Spinal cord (tissue), 10 donors: ENCODE results near the gene DHRS1. TPM values are rescaled to one million over a fixed set of nuclear protein-coding genes. Genes with fewer than 3 reads are reported as not detected.
A peak's percentile ranks its signal among the peaks of the same experiment; 100 is the strongest.

ENCODE experiments used
- DNase-seq, 6 donors: peaks; one replicate each; pipeline versions ENCODE4 v3.0.0 to v3.0.0-alpha.2; 2013 to 2015; ENCODE audit warnings: low spot score in 6 of 6, low read depth in 4 of 6
- H3K27ac ChIP-seq: one replicate; pipeline ENCODE4 v1.5.1; 2013; ENCODE audit warnings: low read depth, low read length, control low read depth
- H3K27me3 ChIP-seq: one replicate; pipeline ENCODE4 v1.6.1; 2013; ENCODE audit warnings: low read length; ENCODE audit not compliant: control insufficient read depth, insufficient read depth
- H3K36me3 ChIP-seq: one replicate; pipeline ENCODE4 v1.6.1; 2013; ENCODE audit warnings: low read length; ENCODE audit not compliant: control insufficient read depth, insufficient read depth
- H3K4me1 ChIP-seq: one replicate; pipeline ENCODE4 v1.6.1; 2013; ENCODE audit warnings: low read length; ENCODE audit not compliant: control insufficient read depth, insufficient read depth
- H3K4me3 ChIP-seq: one replicate; pipeline ENCODE4 v1.5.1; 2013; ENCODE audit warnings: low read depth, low read length, control low read depth
- H3K9me3 ChIP-seq: one replicate; pipeline ENCODE4 v1.6.1; 2013; ENCODE audit warnings: low read length; ENCODE audit not compliant: control insufficient read depth, insufficient read depth
- WGBS: methylation state at CpG from one replicate; pipeline ENCODE4 v1.1.5; 2013; ENCODE audit warnings: missing lambda C conversion rate; ENCODE audit not compliant: insufficient coverage; 5-methylcytosine and 5-hydroxymethylcytosine counted together
- polyA plus RNA-seq, 2 donors: library from polyadenylated mRNA; unstranded; fragments of 120-200 nt; gene quantifications; one replicate each; pipeline ENCODE4 v1.2.1, GENCODE V29; 2013; ENCODE audit not compliant: insufficient read length in 2 of 2
- total RNA-seq, 2 donors: library from RNA; depleted of rRNA in 1 of 2; stranded (reverse); fragments of 120-200 nt in 1 of 2; fragments of >200 nt in 1 of 2; gene quantifications; one replicate each; pipeline versions ENCODE4 v1.2.3 to v1.2.4, GENCODE V29; 2013 to 2014
- donor health status: healthy.

The DHRS1 gene
- total and polyA plus RNA-seq, 4 donors = 12.6 to 47.5 (median 25.7) TPM

DNA sequence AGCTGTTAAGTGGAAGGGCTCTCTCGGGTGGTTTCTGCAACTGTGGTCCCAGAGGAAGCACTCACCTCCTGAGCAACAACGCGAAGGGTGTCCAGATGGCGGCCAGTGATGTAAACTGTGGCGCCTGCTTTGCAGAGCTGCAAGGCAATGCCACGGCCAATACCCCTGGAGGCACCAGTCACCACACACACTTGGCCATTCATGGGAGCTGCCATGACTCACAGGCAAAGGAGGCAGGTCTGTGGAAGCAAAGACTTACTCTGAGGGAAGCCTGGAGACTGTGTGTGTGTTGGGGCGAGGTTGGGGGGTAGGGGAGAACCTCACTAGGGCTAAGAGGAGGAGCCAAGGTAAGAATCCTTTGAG, 707 bp downstream of the DHRS1 start:
- Histone ChIP-seq H3K36me3 (peaks cover 40% of the 10 kb centered on the region), H3K4me3 (peak overlapping the region; percentile 71), H3K27ac (peak overlapping the region; percentile 62), H3K4me1 (peaks cover 18% of the 10 kb centered on the region), H3K9me3 (no peaks in the 10 kb centered on the region), H3K27me3 (no peaks in the 10 kb centered on the region)
- DNase-seq = no peak
- WGBS = 53% methylated on average over 5 of the region's 7 CpGs

DNA sequence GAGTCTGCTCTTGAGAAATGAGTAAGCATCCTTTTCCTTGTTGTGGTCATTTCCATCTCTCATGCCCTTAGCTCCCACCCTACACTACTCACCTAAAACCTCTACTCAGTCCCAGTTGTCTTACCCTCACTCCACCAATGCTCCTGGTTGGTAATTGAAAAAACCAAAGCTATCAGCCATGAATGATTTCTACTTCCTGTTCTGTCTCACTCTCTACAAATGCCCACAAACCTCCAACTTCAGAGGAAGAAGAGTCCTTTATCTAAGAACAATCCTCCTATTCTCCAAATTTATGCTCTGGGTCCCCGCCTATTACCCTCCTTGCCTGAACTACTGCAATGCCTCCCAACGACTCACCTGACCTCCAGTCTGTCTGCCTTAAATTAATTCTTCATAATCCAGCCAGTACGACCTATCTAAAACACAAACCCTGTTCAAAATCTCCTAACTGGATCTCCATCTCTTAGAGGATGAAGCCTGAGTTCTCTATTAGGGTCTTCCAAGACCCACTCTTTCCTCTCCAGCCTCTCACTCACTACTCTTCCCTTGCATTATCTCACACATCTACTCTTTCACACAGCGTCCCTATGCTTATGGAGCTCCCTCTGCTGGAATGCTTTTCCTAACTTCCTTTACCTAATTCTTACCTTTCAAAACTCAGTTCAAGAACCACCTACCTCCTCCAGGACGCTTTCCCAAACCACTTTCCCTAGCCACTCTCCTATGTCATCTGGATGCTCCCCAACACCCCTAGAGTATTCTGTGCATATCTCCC, 2.2 kb downstream of the DHRS1 start:
- Histone ChIP-seq H3K27ac (no peak overlapping the region), H3K9me3 (no peaks in the 10 kb centered on the region), H3K4me1 (peaks cover 18% of the 10 kb centered on the region), H3K4me3 (no peak overlapping the region), H3K36me3 (peaks cover 35% of the 10 kb centered on the region), H3K27me3 (no peaks in the 10 kb centered on the region)
- peak in 1 of 6 donors; percentile 49 for DNase-seq
- 49% methylated on average over 5 of the region's 5 CpGs for WGBS

DNA sequence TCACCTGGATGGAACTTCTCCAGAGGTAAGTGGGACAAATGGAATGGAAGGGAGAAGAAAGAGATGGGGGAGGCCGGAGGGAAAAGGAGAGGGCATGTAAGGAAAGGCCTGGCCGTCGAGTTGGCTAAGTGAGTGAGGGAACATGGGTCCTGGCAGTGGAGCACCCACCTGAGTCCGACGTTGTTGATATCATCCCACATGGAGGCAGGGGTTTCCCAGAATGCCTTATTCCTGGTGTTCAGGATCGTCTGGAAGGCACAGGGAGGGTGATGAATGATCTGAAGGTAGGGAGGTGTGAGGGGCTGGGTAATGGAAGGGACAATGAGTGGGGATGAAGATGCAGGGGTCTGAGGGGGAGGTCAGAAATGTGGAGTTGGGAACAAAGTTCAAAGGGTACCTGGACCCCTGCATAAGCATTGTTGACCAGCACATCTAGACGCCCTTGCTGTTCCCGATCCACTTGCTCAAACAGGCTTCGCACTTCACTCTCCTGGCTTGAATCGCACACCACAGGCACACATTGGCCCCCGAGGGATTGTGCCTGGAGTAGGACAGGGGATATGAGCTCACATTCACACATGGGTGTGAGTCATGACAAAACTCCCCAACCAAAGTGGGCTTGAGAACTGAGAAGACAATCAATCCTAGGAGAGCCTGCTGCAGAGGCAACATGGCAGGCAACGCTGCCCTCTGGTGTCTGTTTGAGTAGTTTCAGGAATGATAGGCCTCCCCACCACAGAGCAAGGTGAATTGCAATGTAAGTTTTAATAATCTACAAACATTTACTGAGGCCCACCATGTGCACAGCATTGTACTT, 3.0 kb downstream of the DHRS1 start:
- Histone ChIP-seq H3K4me1 (peaks cover 18% of the 10 kb centered on the region), H3K27me3 (no peaks in the 10 kb centered on the region), H3K27ac (no peak overlapping the region), H3K36me3 (peaks cover 37% of the 10 kb centered on the region), H3K9me3 (no peaks in the 10 kb centered on the region), H3K4me3 (no peak overlapping the region)
- peak in 3 of 6 donors; percentile 48 to 88 (median 82) for DNase-seq
- WGBS = 75% methylated on average over 8 of the region's 12 CpGs

DNA sequence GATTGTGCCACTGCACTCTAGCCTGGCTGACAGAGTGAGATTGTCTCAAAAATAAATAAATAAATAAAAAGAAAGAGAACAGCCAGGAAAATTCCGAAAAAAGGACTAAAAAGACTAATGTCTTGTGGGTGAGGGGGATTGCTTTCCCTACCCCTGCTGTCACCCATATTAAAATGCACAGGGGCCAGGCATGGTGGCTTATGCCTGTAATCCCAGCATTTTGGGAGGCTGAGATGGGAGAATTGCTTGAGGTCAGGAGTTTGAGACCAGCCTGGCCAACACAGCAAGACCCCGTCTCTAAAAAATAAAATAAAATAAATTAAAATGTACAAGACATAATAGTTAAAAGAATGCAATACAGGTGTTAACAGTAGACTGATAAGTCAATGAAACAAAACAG, 6.1 kb downstream of the DHRS1 start:
- WGBS = no CpG with 5 or more reads among the region's 2 CpGs
- no peak overlapping the region for H3K27ac ChIP-seq
- H3K36me3 ChIP-seq = peaks cover 49% of the 10 kb centered on the region
- H3K4me1 ChIP-seq = peaks cover 1% of the 10 kb centered on the region
- no peaks in the 10 kb centered on the region for H3K27me3 ChIP-seq
- DNase-seq = no peak
- no peaks in the 10 kb centered on the region for H3K9me3 ChIP-seq
- H3K4me3 ChIP-seq = no peak overlapping the region

DNA sequence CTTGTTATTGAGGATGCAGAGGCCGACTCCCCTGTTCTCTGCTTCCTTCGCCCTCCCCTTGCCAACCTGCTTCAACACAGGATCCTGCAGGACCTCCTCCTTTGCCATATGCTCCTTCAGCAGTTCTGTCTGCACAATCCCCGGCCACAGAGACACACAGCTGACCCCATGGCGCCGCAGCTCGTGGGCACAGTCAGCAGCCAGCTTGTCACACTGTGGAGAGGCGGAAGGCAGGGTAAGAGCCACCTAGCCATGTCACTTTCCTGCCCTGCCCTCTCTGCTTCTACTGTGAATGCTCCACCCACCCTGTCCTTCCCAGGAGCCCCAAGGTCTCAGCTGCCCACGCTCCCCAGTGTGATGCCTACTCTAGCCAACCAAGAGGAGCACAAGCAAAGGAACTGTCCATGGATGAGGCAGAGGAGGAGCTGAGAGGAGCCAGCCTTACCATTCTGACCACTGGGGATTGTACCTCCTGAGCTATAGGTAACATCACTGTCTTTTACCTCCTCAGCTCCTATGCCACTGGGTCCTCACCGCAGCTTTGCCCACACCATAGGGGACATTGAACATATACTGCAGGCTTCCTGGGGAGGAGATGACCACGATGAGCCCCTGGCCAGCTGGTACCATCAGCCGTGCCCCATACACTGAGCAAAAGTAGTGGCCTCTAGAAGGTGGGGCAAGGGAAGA, 7.3 kb downstream of the DHRS1 start:
- Histone ChIP-seq H3K9me3 (no peaks in the 10 kb centered on the region), H3K4me3 (no peak overlapping the region), H3K4me1 (no peaks in the 10 kb centered on the region), H3K27ac (no peak overlapping the region), H3K36me3 (peaks cover 46% of the 10 kb centered on the region), H3K27me3 (no peaks in the 10 kb centered on the region)
- WGBS = 94% methylated on average over 9 of the region's 11 CpGs
- no peak for DNase-seq

DNA sequence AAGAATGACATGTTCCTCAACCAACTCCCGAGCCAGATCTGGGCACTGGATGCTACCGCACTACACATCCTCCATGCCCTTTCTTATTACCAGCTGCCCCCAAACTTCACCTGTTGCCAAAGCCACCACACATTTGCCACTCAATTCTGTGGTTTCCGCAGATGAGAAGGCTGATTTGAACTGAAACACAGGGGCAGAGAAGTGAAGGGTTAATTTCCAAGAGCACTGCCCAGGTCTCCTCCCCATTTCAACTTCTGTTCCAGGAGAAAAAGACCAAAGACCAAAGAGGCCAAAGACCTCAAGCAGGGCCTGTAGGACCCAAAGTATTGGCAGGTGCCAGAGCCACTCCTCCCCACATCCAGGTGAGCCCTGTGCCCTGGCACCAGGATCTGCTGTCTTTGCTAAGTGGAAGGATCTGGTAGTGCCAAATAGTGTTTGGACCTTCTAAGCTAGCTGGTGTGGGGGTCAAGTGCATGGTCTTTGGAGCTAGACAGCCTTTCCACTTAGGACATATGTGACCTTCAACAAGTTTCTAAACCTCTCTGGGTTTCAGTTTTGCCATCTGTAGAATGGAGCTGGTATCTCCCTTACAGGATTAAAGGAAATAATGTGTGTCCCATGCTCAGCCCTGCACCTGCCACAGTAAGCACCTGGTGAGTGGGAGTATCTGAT, 8.0 kb downstream of the DHRS1 start:
- Histone ChIP-seq H3K27me3 (no peaks in the 10 kb centered on the region), H3K4me1 (no peaks in the 10 kb centered on the region), H3K36me3 (peaks cover 44% of the 10 kb centered on the region), H3K27ac (no peak overlapping the region), H3K9me3 (no peaks in the 10 kb centered on the region), H3K4me3 (no peak overlapping the region)
- DNase-seq = no peak
- 89% methylated on average over 1 of the region's 3 CpGs for WGBS

DNA sequence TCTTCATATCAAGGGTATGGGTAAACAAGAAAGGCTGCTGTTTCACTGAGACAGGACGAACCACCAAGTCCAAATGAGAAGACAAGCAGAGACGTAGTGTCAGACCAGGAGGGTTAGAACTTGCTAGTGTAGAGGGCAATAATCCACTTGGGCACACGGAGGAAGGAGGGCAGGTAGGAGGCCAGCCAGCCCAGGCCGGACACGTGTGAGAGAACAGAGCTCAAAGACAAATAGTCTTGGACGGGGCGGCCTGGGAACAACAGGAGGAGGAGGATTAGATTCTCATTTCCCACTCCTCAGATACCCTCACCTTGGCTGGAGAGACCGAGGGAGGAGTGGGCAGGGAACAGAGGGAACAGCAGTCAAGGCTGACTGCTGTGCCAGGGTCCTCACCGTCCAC, 8.8 kb downstream of the DHRS1 start:
- H3K27ac ChIP-seq = no peak overlapping the region
- 93% methylated on average over 4 of the region's 9 CpGs for WGBS
- no peaks in the 10 kb centered on the region for H3K4me1 ChIP-seq
- no peaks in the 10 kb centered on the region for H3K27me3 ChIP-seq
- DNase-seq = no peak
- H3K9me3 ChIP-seq = no peaks in the 10 kb centered on the region
- H3K4me3 ChIP-seq = no peak overlapping the region
- peaks cover 36% of the 10 kb centered on the region for H3K36me3 ChIP-seq

DNA sequence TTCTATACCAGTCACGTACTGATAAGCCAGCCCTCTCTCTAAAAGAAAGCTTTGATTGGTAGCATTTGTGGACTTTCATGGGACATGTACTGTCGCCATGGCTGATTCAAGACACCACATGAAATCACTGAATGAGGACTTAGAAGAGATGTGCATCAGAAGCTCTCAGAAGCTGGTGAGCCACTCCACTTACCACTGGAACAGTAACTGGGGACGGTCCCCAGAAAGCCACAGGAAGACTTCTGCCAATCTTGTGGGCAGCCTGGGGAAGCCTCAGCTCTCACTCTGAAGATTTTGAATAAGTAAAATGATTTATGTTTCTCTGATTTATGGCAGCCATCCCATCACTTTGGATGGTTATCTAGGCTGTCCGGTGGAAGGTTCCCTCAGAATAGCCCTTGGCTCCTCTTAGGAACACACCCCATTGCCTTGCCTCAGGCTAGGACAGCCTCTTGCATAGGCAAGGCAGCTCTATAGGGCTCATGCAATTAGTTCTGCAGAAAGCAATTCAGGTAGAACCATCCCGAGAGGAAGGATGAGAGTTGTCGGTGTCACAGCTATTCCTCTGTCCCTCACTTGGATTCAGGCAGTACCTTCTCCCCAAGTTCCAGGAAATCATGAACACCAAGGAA, 9.8 kb downstream of the DHRS1 start:
- Histone ChIP-seq H3K27ac (no peak overlapping the region), H3K4me3 (no peak overlapping the region), H3K27me3 (no peaks in the 10 kb centered on the region), H3K4me1 (no peaks in the 10 kb centered on the region), H3K9me3 (no peaks in the 10 kb centered on the region), H3K36me3 (peaks cover 32% of the 10 kb centered on the region)
- DNase-seq = no peak
- WGBS = 100% methylated on average over 4 of the region's 6 CpGs

DNA sequence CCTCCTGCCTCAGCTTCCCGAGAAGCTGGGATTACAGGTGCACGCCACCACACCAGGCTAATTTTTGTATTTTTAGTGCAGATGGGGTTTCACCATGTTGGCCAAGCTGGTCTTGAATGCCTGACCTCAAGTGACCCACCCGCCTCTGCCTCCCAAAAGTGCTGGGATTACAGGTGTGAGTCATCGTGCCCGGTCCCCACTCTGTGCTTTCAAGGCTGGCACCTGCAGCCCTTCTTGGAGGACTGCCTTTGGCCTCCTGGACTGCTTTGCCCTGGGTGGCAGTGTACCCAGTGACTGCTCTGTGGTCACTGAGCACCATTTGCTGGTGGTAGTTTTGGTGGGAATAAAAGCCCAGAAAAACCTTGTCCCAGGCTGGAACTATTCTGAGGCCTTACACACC, 12.6 kb downstream of the DHRS1 start:
- Histone ChIP-seq H3K4me1 (no peaks in the 10 kb centered on the region), H3K4me3 (no peak overlapping the region), H3K27me3 (no peaks in the 10 kb centered on the region), H3K27ac (no peak overlapping the region), H3K9me3 (no peaks in the 10 kb centered on the region), H3K36me3 (peaks cover 18% of the 10 kb centered on the region)
- 95% methylated on average over 5 of the region's 5 CpGs for WGBS
- no peak for DNase-seq
